Measurements from ENCODE around the gene GSDME.

GSDME gene

DNA sequence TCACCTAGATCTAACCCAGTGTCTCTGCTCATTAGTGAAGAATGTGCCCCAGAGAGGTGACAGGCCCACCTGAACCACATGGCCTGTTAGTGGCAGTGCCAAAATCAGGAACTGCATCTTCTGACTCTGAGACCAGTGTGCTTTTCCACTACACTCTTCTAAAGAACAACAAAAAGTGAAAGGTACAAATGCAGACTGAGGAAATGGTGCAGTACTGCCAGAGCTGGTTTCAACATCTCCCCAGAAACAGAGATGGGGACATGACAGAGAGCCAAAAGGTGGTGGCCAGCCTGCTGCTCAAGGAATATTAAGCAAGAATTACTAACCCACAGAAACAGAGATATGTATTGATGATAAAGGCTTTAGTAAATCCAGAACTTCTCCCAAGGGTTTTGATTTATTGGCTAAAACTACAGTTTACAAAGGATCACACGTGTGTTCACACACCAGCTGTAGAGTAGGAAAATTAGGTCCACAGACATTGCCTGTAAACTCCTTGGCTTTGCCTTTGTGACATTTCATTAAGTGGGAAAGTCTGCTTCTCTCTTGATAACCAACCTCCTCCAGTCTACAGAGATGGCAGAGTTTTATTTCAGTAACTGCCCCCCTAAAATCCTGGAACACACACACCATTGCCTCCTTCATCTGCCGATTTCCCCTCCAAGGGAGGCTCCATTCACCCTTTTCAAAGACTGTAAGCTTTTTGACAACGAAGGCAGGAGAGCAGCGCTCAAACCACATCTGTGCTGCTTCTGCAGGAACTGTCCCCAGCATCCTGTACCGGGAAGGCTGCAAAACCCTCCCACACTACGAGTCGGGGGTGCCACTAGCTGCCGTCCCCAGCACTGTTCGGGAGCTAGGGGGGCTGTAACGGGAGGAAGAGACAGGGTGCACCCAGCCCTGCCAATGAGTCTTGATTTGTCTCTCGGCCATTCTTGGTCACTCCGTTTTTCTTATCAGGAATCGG lies 29.8 kb downstream of the GSDME start:
- H3K23ac ChIP-seq (ENCODE audit: low read length), result no peak overlapping the region
- DNase-seq, result no peak
- no peaks in the 10 kb centered on the region for H3K27me3 ChIP-seq (ENCODE audit: insufficient read depth, low read length, poor library complexity)
- no peak overlapping the region for H2BK5ac ChIP-seq (ENCODE audit: low read length)
- H2BK15ac ChIP-seq (replicated peaks; ENCODE audit: low read depth), result no peak overlapping the region
- no peak overlapping the region for H4K8ac ChIP-seq (ENCODE audit: low read depth, low read length)
- H3K36me3 ChIP-seq (ENCODE audit: control insufficient read depth, insufficient read depth, low read length), result no peaks in the 10 kb centered on the region
- H2BK120ac ChIP-seq (ENCODE audit: low read depth, low read length), result no peak overlapping the region
- H3K18ac ChIP-seq (ENCODE audit: low read length), result no peak overlapping the region
- no peak overlapping the region for H3K4me3 ChIP-seq (ENCODE audit: low read length)
- H4K5ac ChIP-seq (ENCODE audit: low read length), result no peak overlapping the region
- H3K4me1 ChIP-seq (ENCODE audit: control insufficient read depth, low read depth, low read length), result no peaks in the 10 kb centered on the region
- no peak overlapping the region for H3K4me2 ChIP-seq (ENCODE audit: low read length)
- no peaks in the 10 kb centered on the region for H3K79me1 ChIP-seq (ENCODE audit: low read length)
- no peaks in the 10 kb centered on the region for H3K79me2 ChIP-seq (ENCODE audit: control insufficient read depth, insufficient read depth, low read length)
- no peak overlapping the region for H3K4ac ChIP-seq (ENCODE audit: low read depth, low read length)
- H2AK5ac ChIP-seq (ENCODE audit: low read length), result no peak overlapping the region
- WGBS (ENCODE audit: extremely low coverage, insufficient coverage, low lambda C conversion rate), result no CpG with 5 or more reads among the region's 13 CpGs
- H3K56ac ChIP-seq (ENCODE audit: low read length), result no peak overlapping the region
- H3K9ac ChIP-seq (ENCODE audit: low read length), result no peak overlapping the region
- no peak overlapping the region for H3K27ac ChIP-seq (ENCODE audit: low read depth, low read length)

DNA sequence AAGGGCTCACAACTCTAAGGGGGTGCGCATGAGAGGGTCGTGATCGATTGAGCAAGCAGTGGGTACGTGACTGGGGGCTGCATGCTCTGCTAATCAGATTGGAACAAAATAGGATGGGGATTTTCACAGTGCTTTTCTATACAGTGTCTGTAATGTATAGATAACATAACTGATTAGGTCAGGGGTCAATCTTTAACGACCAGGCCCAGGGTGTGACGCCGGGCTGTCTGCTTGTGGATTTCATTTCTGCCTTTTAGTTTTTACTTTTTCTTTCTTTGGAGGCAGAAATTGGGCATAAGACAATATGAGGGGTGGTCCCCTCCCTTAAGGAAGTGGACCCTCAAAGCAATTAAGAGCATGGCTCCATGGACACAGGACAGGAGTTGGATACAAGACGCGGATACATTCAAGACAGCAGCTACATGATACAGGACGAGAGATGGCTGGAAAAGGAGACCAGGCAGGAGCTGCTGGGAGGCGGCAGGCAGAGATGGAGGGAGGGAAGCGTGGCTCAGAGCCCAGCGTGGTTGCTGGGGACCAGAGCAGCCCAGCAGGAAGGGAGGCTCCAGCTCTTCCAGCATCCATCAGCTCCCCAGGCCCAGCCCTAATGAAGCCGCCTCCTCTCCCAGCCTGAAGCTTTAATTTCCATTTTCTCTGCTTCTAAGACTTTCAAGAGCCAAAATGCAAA lies 31.6 kb downstream of the GSDME start:
- WGBS (ENCODE audit: extremely low coverage, insufficient coverage, low lambda C conversion rate), result no CpG with 5 or more reads among the region's 14 CpGs

DNA sequence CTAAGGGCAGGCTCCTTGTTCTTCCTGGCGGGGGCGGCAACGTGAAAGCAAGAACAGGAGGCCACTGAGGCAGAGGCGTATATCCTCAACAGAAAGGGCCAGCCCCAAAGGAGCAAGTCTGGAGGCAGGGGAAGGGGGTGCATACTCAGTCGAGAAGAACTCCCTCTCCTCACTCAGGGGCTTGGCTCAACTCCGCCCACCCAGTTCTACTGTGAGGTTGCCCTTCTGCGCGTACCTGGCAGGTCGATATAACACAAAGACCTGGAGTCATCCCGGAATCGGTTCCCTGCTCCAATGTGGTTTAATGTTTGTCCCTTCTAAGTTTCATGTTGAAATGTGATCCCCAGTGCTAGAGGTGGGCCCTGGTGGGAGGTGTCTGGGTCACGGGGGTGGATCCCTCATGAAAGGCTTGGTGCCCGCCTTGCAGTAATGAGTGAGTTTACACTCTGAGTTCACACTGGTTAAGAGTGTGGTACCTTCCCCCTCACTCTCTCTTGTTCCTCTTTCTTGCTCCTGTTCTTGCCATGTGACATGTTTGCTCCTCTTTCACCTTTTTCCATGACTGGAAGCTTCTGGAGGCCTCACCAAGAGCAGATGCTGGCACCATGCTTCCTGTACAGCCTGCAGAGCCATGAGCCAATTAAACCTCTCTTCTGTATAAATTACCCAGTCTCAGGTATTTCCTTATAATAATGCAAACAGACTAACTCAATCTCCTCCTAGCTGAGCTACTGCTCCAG lies 32.6 kb downstream of the GSDME start:
- Histone ChIP-seq H4K8ac (ENCODE audit: low read depth, low read length) (no peak overlapping the region), H3K79me1 (ENCODE audit: low read length) (no peaks in the 10 kb centered on the region), H3K4me2 (ENCODE audit: low read length) (no peak overlapping the region), H2AK5ac (ENCODE audit: low read length) (no peak overlapping the region), H3K9ac (ENCODE audit: low read length) (no peak overlapping the region), H3K27ac (ENCODE audit: low read depth, low read length) (no peak overlapping the region), H3K4me1 (ENCODE audit: control insufficient read depth, low read depth, low read length) (no peaks in the 10 kb centered on the region), H3K56ac (ENCODE audit: low read length) (no peak overlapping the region), H2BK15ac (replicated peaks; ENCODE audit: low read depth) (no peak overlapping the region), H3K27me3 (ENCODE audit: insufficient read depth, low read length, poor library complexity) (no peaks in the 10 kb centered on the region), H2BK120ac (ENCODE audit: low read depth, low read length) (no peak overlapping the region), H3K79me2 (ENCODE audit: control insufficient read depth, insufficient read depth, low read length) (no peaks in the 10 kb centered on the region), H3K23ac (ENCODE audit: low read length) (no peak overlapping the region), H4K5ac (ENCODE audit: low read length) (no peak overlapping the region), H3K4me3 (ENCODE audit: low read length) (no peak overlapping the region), H3K4ac (ENCODE audit: low read depth, low read length) (no peak overlapping the region), H3K36me3 (ENCODE audit: control insufficient read depth, insufficient read depth, low read length) (no peaks in the 10 kb centered on the region), H2BK5ac (ENCODE audit: low read length) (no peak overlapping the region), H3K18ac (ENCODE audit: low read length) (no peak overlapping the region)
- WGBS (ENCODE audit: extremely low coverage, insufficient coverage, low lambda C conversion rate), result no CpG with 5 or more reads among the region's 13 CpGs
- no peak for DNase-seq

More for the DNA sequence above, 31.6 kb downstream of the GSDME start:
- DNase-seq, result no peak
- H3K79me1 ChIP-seq (ENCODE audit: low read length), result no peaks in the 10 kb centered on the region
- no peaks in the 10 kb centered on the region for H3K79me2 ChIP-seq (ENCODE audit: control insufficient read depth, insufficient read depth, low read length)
- H3K18ac ChIP-seq (ENCODE audit: low read length), result no peak overlapping the region
- H2BK120ac ChIP-seq (ENCODE audit: low read depth, low read length), result no peak overlapping the region
- no peak overlapping the region for H3K56ac ChIP-seq (ENCODE audit: low read length)
- no peak overlapping the region for H4K5ac ChIP-seq (ENCODE audit: low read length)
- H2BK15ac ChIP-seq (replicated peaks; ENCODE audit: low read depth), result no peak overlapping the region
- no peaks in the 10 kb centered on the region for H3K36me3 ChIP-seq (ENCODE audit: control insufficient read depth, insufficient read depth, low read length)
- H3K23ac ChIP-seq (ENCODE audit: low read length), result no peak overlapping the region
- H3K4ac ChIP-seq (ENCODE audit: low read depth, low read length), result no peak overlapping the region
- no peak overlapping the region for H2BK5ac ChIP-seq (ENCODE audit: low read length)
- H3K4me2 ChIP-seq (ENCODE audit: low read length), result no peak overlapping the region
- no peaks in the 10 kb centered on the region for H3K4me1 ChIP-seq (ENCODE audit: control insufficient read depth, low read depth, low read length)
- no peak overlapping the region for H2AK5ac ChIP-seq (ENCODE audit: low read length)
- no peaks in the 10 kb centered on the region for H3K27me3 ChIP-seq (ENCODE audit: insufficient read depth, low read length, poor library complexity)
- no peak overlapping the region for H4K8ac ChIP-seq (ENCODE audit: low read depth, low read length)
- no peak overlapping the region for H3K9ac ChIP-seq (ENCODE audit: low read length)
- no peak overlapping the region for H3K27ac ChIP-seq (ENCODE audit: low read depth, low read length)
- no peak overlapping the region for H3K4me3 ChIP-seq (ENCODE audit: low read length)

DNA sequence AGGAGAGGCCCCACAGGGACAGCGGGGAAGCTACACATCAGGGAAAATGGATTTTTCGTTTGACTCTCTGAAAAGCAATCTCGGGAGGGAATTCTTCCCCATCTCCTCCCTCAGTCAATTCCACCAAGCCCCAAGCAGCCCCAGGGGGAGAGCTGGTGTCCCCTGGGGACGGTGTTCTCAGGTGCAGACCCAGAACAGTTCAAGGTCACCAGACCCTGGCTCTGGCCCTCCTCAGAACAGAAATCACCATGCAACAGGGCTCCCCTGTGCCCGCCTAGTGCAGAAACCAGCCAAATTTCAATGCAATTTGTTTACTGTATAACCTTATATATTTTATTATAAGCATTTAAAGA lies 34.1 kb downstream of the GSDME start:
- H2BK5ac ChIP-seq (ENCODE audit: low read length), result no peak overlapping the region
- H2AK5ac ChIP-seq (ENCODE audit: low read length), result no peak overlapping the region
- DNase-seq, result no peak
- no peak overlapping the region for H4K8ac ChIP-seq (ENCODE audit: low read depth, low read length)
- no peak overlapping the region for H3K56ac ChIP-seq (ENCODE audit: low read length)
- no peak overlapping the region for H3K4me2 ChIP-seq (ENCODE audit: low read length)
- H3K4me3 ChIP-seq (ENCODE audit: low read length), result no peak overlapping the region
- no peak overlapping the region for H2BK120ac ChIP-seq (ENCODE audit: low read depth, low read length)
- WGBS (ENCODE audit: extremely low coverage, insufficient coverage, low lambda C conversion rate), result no CpG with 5 or more reads among the region's 5 CpGs
- no peak overlapping the region for H3K23ac ChIP-seq (ENCODE audit: low read length)
- H3K27me3 ChIP-seq (ENCODE audit: insufficient read depth, low read length, poor library complexity), result no peaks in the 10 kb centered on the region
- no peak overlapping the region for H3K18ac ChIP-seq (ENCODE audit: low read length)
- H3K27ac ChIP-seq (ENCODE audit: low read depth, low read length), result no peak overlapping the region
- H3K79me2 ChIP-seq (ENCODE audit: control insufficient read depth, insufficient read depth, low read length), result no peaks in the 10 kb centered on the region
- no peaks in the 10 kb centered on the region for H3K36me3 ChIP-seq (ENCODE audit: control insufficient read depth, insufficient read depth, low read length)
- no peak overlapping the region for H2BK15ac ChIP-seq (replicated peaks; ENCODE audit: low read depth)
- no peaks in the 10 kb centered on the region for H3K4me1 ChIP-seq (ENCODE audit: control insufficient read depth, low read depth, low read length)
- H4K5ac ChIP-seq (ENCODE audit: low read length), result no peak overlapping the region
- H3K4ac ChIP-seq (ENCODE audit: low read depth, low read length), result no peak overlapping the region
- no peak overlapping the region for H3K9ac ChIP-seq (ENCODE audit: low read length)
- H3K79me1 ChIP-seq (ENCODE audit: low read length), result no peaks in the 10 kb centered on the region

DNA sequence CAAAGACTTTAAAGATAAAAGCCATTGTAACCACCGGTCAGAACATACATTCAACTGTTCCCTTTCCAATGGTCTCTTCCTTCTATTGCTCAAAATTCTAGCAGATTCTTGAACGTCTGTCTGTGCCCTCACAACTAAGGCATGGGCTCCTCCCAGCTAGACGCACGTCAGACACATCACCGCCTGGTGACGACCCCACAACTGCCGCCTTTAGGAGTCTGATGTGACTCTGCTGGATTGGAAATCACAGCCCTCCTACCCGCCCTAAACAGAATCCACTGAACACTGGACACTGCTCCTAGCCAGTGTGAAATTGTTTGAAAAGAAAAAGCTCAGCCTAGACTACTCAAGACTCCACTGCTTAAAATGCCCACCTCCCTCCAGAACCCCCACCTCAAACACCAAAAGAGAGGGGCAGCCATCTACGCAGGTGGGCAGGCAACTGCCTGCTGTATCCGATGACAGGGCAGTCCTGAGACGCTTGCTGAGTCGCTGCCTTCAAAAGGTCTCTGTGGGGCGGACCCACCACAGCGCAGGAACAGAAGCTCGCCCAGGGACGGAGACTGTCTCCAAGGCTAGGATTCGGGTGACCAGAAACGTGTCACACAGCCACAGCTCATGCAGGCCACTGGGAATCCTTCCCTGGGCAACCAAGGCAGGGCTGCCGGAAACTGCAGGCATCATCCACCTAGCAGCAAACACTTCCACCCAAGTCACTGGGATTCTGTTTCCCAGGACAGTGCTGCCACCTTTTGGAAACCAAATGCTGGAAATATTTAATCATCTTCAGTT lies 34.7 kb downstream of the GSDME start:
- no peak overlapping the region for H3K4me2 ChIP-seq (ENCODE audit: low read length)
- H3K27ac ChIP-seq (ENCODE audit: low read depth, low read length), result no peak overlapping the region
- H3K4me1 ChIP-seq (ENCODE audit: control insufficient read depth, low read depth, low read length), result no peaks in the 10 kb centered on the region
- H2BK15ac ChIP-seq (replicated peaks; ENCODE audit: low read depth), result no peak overlapping the region
- no peak overlapping the region for H4K8ac ChIP-seq (ENCODE audit: low read depth, low read length)
- H3K36me3 ChIP-seq (ENCODE audit: control insufficient read depth, insufficient read depth, low read length), result no peaks in the 10 kb centered on the region
- H3K27me3 ChIP-seq (ENCODE audit: insufficient read depth, low read length, poor library complexity), result no peaks in the 10 kb centered on the region
- H2AK5ac ChIP-seq (ENCODE audit: low read length), result no peak overlapping the region
- H2BK120ac ChIP-seq (ENCODE audit: low read depth, low read length), result no peak overlapping the region
- no peak overlapping the region for H3K56ac ChIP-seq (ENCODE audit: low read length)
- H4K5ac ChIP-seq (ENCODE audit: low read length), result no peak overlapping the region
- peak; percentile 78 for DNase-seq
- no peak overlapping the region for H2BK5ac ChIP-seq (ENCODE audit: low read length)
- no peaks in the 10 kb centered on the region for H3K79me1 ChIP-seq (ENCODE audit: low read length)
- H3K18ac ChIP-seq (ENCODE audit: low read length), result no peak overlapping the region
- no CpG with 5 or more reads among the region's 19 CpGs for WGBS (ENCODE audit: extremely low coverage, insufficient coverage, low lambda C conversion rate)
- no peak overlapping the region for H3K23ac ChIP-seq (ENCODE audit: low read length)
- no peak overlapping the region for H3K4me3 ChIP-seq (ENCODE audit: low read length)
- H3K4ac ChIP-seq (ENCODE audit: low read depth, low read length), result no peak overlapping the region
- H3K9ac ChIP-seq (ENCODE audit: low read length), result no peak overlapping the region
- no peaks in the 10 kb centered on the region for H3K79me2 ChIP-seq (ENCODE audit: control insufficient read depth, insufficient read depth, low read length)

All from mesendoderm (in vitro differentiated cells).